Testis (tissue), 3 donors: ENCODE results near the gene LAIR2. TPM values are rescaled to one million over a fixed set of nuclear protein-coding genes. Genes with fewer than 3 reads are reported as not detected.
"Not testable (repeated sequence)": the region's sequence is repeated elsewhere in the genome, so short reads cannot be mapped to it uniquely, and the experiment has no call there.

Experiments used
- DNase-seq: peaks from one replicate; pipeline ENCODE4 v3.0.0-alpha.2; 2019
- H3K27ac ChIP-seq, 2 donors: fragments of 200-600 bp; sonication (generic); one replicate each; pipeline ENCODE4 v1.5.1; 2019
- H3K27me3 ChIP-seq: fragments of 200-600 bp; sonication (generic); one replicate; pipeline ENCODE4 v1.5.1; 2019
- H3K36me3 ChIP-seq: fragments of 200-600 bp; sonication (generic); one replicate; pipeline ENCODE4 v1.5.1; 2017; ENCODE audit warnings: low read depth; ENCODE audit errors: missing control alignments
- H3K4me1 ChIP-seq: fragments of 200-600 bp; sonication (generic); one replicate; pipeline ENCODE4 v1.5.1; 2019
- H3K4me3 ChIP-seq, 2 donors: fragments of 200-600 bp; sonication (generic); one replicate each; pipeline ENCODE4 v1.5.1; 2017 to 2019
- H3K9me3 ChIP-seq: fragments of 200-600 bp; sonication (generic); one replicate; pipeline ENCODE4 v1.5.1; 2017
- CTCF ChIP-seq, 3 experiments: fragments of 450-650 bp in 2 of 3; fragments of 200-600 bp in 1 of 3; sonication (generic) in 1 of 3; IDR thresholded peaks; one replicate each; pipeline ENCODE4 v1.5.1; 2016 to 2019; ENCODE audit warnings: antibody characterized with exemption in 3 of 3, mild to moderate bottlenecking in 2 of 3, moderate library complexity in 1 of 3
- POLR2A ChIP-seq: fragments of 450-650 bp; IDR thresholded peaks from one replicate; pipeline ENCODE4 v1.6.1; 2017; ENCODE audit warnings: antibody characterized with exemption, mild to moderate bottlenecking, moderate library complexity
- WGBS, 2 donors: methylation state at CpG; one replicate each; pipeline ENCODE4 v1.1.5; 2018; 5-methylcytosine and 5-hydroxymethylcytosine counted together
- intact Hi-C: fragments of 100-400 bp; cut with DNase I; formaldehyde crosslinking; loops from one replicate; pipeline ENCODE4 v1.15.1; 2023; ENCODE audit warnings: low total_unique reads
- polyA plus RNA-seq: library from polyadenylated mRNA; stranded (reverse); fragments of 350-450 nt; fragmentation: Illumina TruSeq; extraction: RNeasy Lipid Tissue Mini Kit (QIAGEN cat#74804); gene quantifications from one replicate; pipeline ENCODE4 v1.2.3, GENCODE V29; 2014; ENCODE audit warnings: low read depth, low replicate concordance; ENCODE audit not compliant: insufficient read depth
- total RNA-seq, 2 donors: library from RNA; depleted of rRNA; stranded (reverse); fragments of >200 nt; gene quantifications; one replicate each; pipeline ENCODE4 v1.2.3, GENCODE V29; 2016

The LAIR2 gene
- total and polyA plus RNA-seq, 3 donors from 2014 or later: 0.65 TPM; not detected in 2

GRCh38 chr19:54507824-54508223 is 5.2 kb downstream of the LAIR2 start:
- H3K36me3 ChIP-seq: no peaks in the 10 kb centered on the region
- intact Hi-C loops: no loop called here

GRCh38 chr19:54508487-54508886 is 5.9 kb downstream of the LAIR2 start:
- H3K27me3 ChIP-seq, H3K9me3 ChIP-seq, H3K27ac ChIP-seq, H3K36me3 ChIP-seq, H3K4me1 ChIP-seq, DNase-seq, intact Hi-C loops, H3K4me3 ChIP-seq: not testable (repeated sequence)
- 79 to 83% methylated on average over 1 to 2 of the region's 3 CpGs for WGBS, 2 donors

More at GRCh38 chr19:54507824-54508223, 5.2 kb downstream of the LAIR2 start:
- Histone ChIP-seq H3K27me3 (no peaks in the 10 kb centered on the region), H3K27ac (no peak overlapping the region), H3K9me3 (no peaks in the 10 kb centered on the region), H3K4me3 (no peak overlapping the region), H3K4me1 (no peaks in the 10 kb centered on the region)
- no peak for DNase-seq
- TF ChIP-seq POLR2A: no peak
- 55 to 65% methylated on average over 12 of the region's 12 CpGs for WGBS, 2 donors

- intact Hi-C loops, H3K36me3 ChIP-seq, H3K9me3 ChIP-seq, H3K4me3 ChIP-seq, H3K27ac ChIP-seq, H3K27me3 ChIP-seq, H3K4me1 ChIP-seq, DNase-seq: not testable (repeated sequence)
- 25 to 70% methylated on average over 2 to 4 of the region's 21 CpGs for WGBS, 2 donors
Measured at GRCh38 chr19:54509200-54509940, 6.7 kb downstream of the LAIR2 start.

GRCh38 chr19:54515156-54515555 is 12.5 kb downstream of the LAIR2 start:
- H3K4me3 ChIP-seq: no peak overlapping the region
- DNase-seq: no peak
- no peak overlapping the region for H3K27ac ChIP-seq
- H3K27me3 ChIP-seq: no peaks in the 10 kb centered on the region
- no peaks in the 10 kb centered on the region for H3K36me3 ChIP-seq
- no peak for TF ChIP-seq POLR2A
- no peak for TF ChIP-seq CTCF (IDR thresholded peaks at IDR 0.05)
- intact Hi-C loops: no loop called here
- H3K4me1 ChIP-seq: no peaks in the 10 kb centered on the region
- WGBS, 2 donors: 58 to 65% methylated on average over 3 of the region's 3 CpGs
- H3K9me3 ChIP-seq: no peaks in the 10 kb centered on the region

GRCh38 chr19:54517483-54517882 is 14.9 kb downstream of the LAIR2 start:
- H3K9me3 ChIP-seq: no peaks in the 10 kb centered on the region
- TF ChIP-seq POLR2A (no peak), CTCF (IDR thresholded peaks at IDR 0.05) (no peak)
- H3K4me3 ChIP-seq: no peak overlapping the region
- H3K27me3 ChIP-seq: no peaks in the 10 kb centered on the region
- no peaks in the 10 kb centered on the region for H3K4me1 ChIP-seq
- no peaks in the 10 kb centered on the region for H3K36me3 ChIP-seq
- WGBS, 2 donors: 0% methylated on average over 4 of the region's 4 CpGs
- peak; percentile 58 for DNase-seq
- H3K27ac ChIP-seq: no peak overlapping the region
- intact Hi-C loops: no loop called here

- no peak overlapping the region for H3K4me3 ChIP-seq
- no peaks in the 10 kb centered on the region for H3K4me1 ChIP-seq
- no peaks in the 10 kb centered on the region for H3K9me3 ChIP-seq
- no peak overlapping the region for H3K27ac ChIP-seq
- H3K36me3 ChIP-seq: no peaks in the 10 kb centered on the region
- intact Hi-C loops: no loop called here
- TF ChIP-seq POLR2A: no peak
- no peak for TF ChIP-seq CTCF (IDR thresholded peaks at IDR 0.05)
- H3K27me3 ChIP-seq: no peaks in the 10 kb centered on the region
- no peak for DNase-seq
- WGBS, 2 donors: 65 to 73% methylated on average over 5 of the region's 5 CpGs
Measured at GRCh38 chr19:54518844-54519243, 16.2 kb downstream of the LAIR2 start.
